Sigmoid colon (tissue), 4 donors: ENCODE measurements around the gene DQX1.

ENCODE experiments used
- POLR2A ChIP-seq, 2 donors: fragments of 450-650 bp; IDR thresholded peaks; one replicate each; pipeline ENCODE4 v1.6.1; 2016; ENCODE audit warnings: antibody characterized with exemption in 2 of 2, mild to moderate bottlenecking in 2 of 2, moderate library complexity in 2 of 2
- POLR2AphosphoS5 ChIP-seq, 4 donors: sonication (generic); formaldehyde crosslinking; IDR thresholded peaks; one replicate each; pipeline ENCODE4 v1.6.1; 2017; ENCODE audit warnings: antibody characterized with exemption in 4 of 4
- TF ChIP-seq, protein P1 (sequence below), 4 experiments: fragments of 450-650 bp in 3 of 4; fragments of 200-600 bp in 1 of 4; IDR thresholded peaks; one replicate each; pipeline ENCODE4 v1.5.1; 2016 to 2019; ENCODE audit warnings: antibody characterized with exemption in 4 of 4, mild to moderate bottlenecking in 3 of 4, moderate library complexity in 2 of 4

DNA sequence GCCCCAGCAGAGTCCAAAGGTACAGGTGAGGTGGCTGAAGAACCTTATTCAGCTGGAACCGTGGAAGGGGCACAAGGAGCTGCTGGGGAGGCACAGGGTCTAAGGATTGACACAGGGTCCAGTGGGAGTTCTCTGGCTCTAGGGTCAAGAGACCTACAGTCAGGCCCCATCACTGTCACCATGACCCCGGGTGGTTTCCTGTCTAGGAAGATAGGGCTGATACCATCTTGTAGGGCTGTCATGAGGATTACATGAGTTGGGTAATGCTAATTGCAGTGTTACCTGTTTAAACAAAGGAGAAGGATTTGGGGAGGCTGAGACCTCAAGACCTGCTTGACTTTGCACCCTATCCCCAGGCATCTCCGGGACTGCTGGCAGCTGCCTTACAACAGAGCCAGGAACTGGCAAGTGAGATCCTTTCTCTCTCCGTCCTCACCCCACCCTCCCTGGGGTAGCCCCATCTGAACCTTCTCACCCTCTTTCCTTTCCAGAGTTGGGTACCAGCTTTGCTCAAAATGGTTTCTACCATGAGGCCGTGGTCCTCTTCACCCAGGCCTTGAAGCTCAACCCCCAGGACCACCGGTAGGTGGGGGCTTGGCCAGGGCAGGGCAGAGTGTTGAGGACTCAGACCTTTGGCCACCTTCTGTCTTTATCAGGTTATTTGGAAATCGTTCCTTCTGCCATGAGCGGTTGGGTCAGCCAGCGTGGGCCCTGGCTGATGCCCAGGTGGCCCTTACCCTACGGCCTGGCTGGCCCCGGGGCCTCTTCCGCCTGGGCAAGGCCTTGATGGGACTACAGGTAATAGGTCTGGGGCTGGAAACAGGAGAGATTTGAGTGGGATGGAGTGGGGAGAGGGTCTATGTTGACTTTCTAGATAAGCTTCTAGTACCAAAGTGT, 34.1 kb downstream of the DQX1 start:
- TF ChIP-seq, protein P1, sequence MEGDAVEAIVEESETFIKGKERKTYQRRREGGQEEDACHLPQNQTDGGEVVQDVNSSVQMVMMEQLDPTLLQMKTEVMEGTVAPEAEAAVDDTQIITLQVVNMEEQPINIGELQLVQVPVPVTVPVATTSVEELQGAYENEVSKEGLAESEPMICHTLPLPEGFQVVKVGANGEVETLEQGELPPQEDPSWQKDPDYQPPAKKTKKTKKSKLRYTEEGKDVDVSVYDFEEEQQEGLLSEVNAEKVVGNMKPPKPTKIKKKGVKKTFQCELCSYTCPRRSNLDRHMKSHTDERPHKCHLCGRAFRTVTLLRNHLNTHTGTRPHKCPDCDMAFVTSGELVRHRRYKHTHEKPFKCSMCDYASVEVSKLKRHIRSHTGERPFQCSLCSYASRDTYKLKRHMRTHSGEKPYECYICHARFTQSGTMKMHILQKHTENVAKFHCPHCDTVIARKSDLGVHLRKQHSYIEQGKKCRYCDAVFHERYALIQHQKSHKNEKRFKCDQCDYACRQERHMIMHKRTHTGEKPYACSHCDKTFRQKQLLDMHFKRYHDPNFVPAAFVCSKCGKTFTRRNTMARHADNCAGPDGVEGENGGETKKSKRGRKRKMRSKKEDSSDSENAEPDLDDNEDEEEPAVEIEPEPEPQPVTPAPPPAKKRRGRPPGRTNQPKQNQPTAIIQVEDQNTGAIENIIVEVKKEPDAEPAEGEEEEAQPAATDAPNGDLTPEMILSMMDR (IDR thresholded peaks at IDR 0.05), result no peak
- TF ChIP-seq POLR2AphosphoS5 (IDR thresholded peaks at IDR 0.05) (no peak), POLR2A (IDR thresholded peaks at IDR 0.05) (no peak)
